K562 (cell line): Measurements from ENCODE around the gene IL15RA.

Source experiments
- CTCF ChIP-seq, 3 experiments: IDR thresholded peaks in 2 of 3; conservative IDR thresholded peaks in 1 of 3; 2 replicates each; pipeline ENCODE4 v1.5.1; 2011 to 2012; ENCODE audit warnings: low read length in 3 of 3, mild to moderate bottlenecking in 3 of 3, control low read depth in 2 of 3, improper control_type of control experiment in 1 of 3, inconsistent platforms in 1 of 3, low read depth in 1 of 3, mixed read lengths in 1 of 3, moderate library complexity in 1 of 3; ENCODE audit not compliant: insufficient read depth in 2 of 3
- ETV6 ChIP-seq, 3 experiments: fragments of 150-350 bp in 1 of 3; sonication (generic) in 1 of 3; formaldehyde crosslinking in 1 of 3; IDR thresholded peaks; 2 replicates each; pipeline versions ENCODE4 v1.6.1 to v1.8.0; 2014 to 2022; ENCODE audit warnings: borderline replicate concordance in 2 of 3, low read depth in 2 of 3, antibody characterized with exemption in 1 of 3, low read length in 1 of 3, mild to moderate bottlenecking in 1 of 3, missing genetic modification reagents in 1 of 3
- LEF1 ChIP-seq: fragments of 450-650 bp; IDR thresholded peaks from 2 replicates; pipeline ENCODE4 v1.6.1; 2016; ENCODE audit warnings: mild to moderate bottlenecking
- NFRKB ChIP-seq: fragments of 450-650 bp; IDR thresholded peaks from 2 replicates; pipeline ENCODE4 v1.6.1; 2016; ENCODE audit warnings: low read depth
- POLR2A ChIP-seq: fragments of 450-650 bp; conservative IDR thresholded peaks from 2 replicates; pipeline ENCODE4 v1.6.1; 2016
- RBM14 ChIP-seq: fragments of 200-400 bp; formaldehyde crosslinking; IDR thresholded peaks from 2 replicates; pipeline ENCODE4 v1.6.1; 2018; ENCODE audit warnings: low read depth, mild to moderate bottlenecking, low read length, moderate library complexity, borderline replicate concordance; ENCODE audit not compliant: insufficient read depth
- SNIP1 ChIP-seq: fragments of 450-650 bp; IDR thresholded peaks from 2 replicates; pipeline ENCODE4 v1.7.1; 2017; ENCODE audit warnings: low read depth, mild to moderate bottlenecking
- SP2 ChIP-seq: IDR thresholded peaks from 2 replicates; pipeline ENCODE4 v1.6.1; 2011; ENCODE audit warnings: mild to moderate bottlenecking, low read depth, low read length, moderate library complexity; ENCODE audit not compliant: poor library complexity, severe bottlenecking; ENCODE audit errors: extremely low read depth
- ZBTB43 ChIP-seq: sonication (generic); formaldehyde crosslinking; IDR thresholded peaks from 2 replicates; pipeline ENCODE4 v1.8.0; 2023; ENCODE audit warnings: mild to moderate bottlenecking, missing genetic modification reagents
- ZKSCAN8 ChIP-seq: fragments of 200-800 bp; sonication (Bioruptor generic); IDR thresholded peaks from 2 replicates; pipeline ENCODE4 v1.6.1; 2016; ENCODE audit warnings: missing genetic modification characterization, missing compliant biosample characterization
- ZNF277 ChIP-seq: fragments of 250-450 bp; sonication (Bioruptor Pico); IDR thresholded peaks from 2 replicates; pipeline ENCODE4 v1.8.0; 2022; ENCODE audit warnings: inconsistent platforms, mild to moderate bottlenecking, moderate library complexity, borderline replicate concordance
- TF ChIP-seq, protein P1 (sequence below), 2 experiments: fragments of 450-650 bp; IDR thresholded peaks; 2 replicates each; pipeline ENCODE4 v1.6.1; 2016; ENCODE audit warnings: mild to moderate bottlenecking in 2 of 2, borderline replicate concordance in 1 of 2, low read depth in 1 of 2, moderate library complexity in 1 of 2

GRCh38 chr10:6023661-6024333 lies 46.5 kb upstream of the IL15RA start:
- TF ChIP-seq ETV6 (IDR thresholded peaks at IDR 0.05; ENCODE audit: borderline replicate concordance in 1 of 2, low read depth in 2 of 2, low read length in 1 of 2) (no peak), ETV6 (CRISPR knock-in tag; IDR thresholded peaks at IDR 0.05; ENCODE audit: borderline replicate concordance) (no peak), SP2 (no peak), LEF1 (no peak), CTCF (IDR thresholded peaks at IDR 0.05 in 2 of 3, conservative IDR thresholded peaks at IDR 0.05 in 1 of 3; ENCODE audit: insufficient read depth in 2 of 3, low read depth in 1 of 3, low read length in 3 of 3) (no peak), RBM14 (no peak), ZKSCAN8 (CRISPR knock-in tag) (no peak), POLR2A (no peak), SNIP1 (no peak), NFRKB (no peak), ZBTB43 (CRISPR knock-in tag) (no peak), ZNF277 (no peak)
- TF ChIP-seq, protein P1, sequence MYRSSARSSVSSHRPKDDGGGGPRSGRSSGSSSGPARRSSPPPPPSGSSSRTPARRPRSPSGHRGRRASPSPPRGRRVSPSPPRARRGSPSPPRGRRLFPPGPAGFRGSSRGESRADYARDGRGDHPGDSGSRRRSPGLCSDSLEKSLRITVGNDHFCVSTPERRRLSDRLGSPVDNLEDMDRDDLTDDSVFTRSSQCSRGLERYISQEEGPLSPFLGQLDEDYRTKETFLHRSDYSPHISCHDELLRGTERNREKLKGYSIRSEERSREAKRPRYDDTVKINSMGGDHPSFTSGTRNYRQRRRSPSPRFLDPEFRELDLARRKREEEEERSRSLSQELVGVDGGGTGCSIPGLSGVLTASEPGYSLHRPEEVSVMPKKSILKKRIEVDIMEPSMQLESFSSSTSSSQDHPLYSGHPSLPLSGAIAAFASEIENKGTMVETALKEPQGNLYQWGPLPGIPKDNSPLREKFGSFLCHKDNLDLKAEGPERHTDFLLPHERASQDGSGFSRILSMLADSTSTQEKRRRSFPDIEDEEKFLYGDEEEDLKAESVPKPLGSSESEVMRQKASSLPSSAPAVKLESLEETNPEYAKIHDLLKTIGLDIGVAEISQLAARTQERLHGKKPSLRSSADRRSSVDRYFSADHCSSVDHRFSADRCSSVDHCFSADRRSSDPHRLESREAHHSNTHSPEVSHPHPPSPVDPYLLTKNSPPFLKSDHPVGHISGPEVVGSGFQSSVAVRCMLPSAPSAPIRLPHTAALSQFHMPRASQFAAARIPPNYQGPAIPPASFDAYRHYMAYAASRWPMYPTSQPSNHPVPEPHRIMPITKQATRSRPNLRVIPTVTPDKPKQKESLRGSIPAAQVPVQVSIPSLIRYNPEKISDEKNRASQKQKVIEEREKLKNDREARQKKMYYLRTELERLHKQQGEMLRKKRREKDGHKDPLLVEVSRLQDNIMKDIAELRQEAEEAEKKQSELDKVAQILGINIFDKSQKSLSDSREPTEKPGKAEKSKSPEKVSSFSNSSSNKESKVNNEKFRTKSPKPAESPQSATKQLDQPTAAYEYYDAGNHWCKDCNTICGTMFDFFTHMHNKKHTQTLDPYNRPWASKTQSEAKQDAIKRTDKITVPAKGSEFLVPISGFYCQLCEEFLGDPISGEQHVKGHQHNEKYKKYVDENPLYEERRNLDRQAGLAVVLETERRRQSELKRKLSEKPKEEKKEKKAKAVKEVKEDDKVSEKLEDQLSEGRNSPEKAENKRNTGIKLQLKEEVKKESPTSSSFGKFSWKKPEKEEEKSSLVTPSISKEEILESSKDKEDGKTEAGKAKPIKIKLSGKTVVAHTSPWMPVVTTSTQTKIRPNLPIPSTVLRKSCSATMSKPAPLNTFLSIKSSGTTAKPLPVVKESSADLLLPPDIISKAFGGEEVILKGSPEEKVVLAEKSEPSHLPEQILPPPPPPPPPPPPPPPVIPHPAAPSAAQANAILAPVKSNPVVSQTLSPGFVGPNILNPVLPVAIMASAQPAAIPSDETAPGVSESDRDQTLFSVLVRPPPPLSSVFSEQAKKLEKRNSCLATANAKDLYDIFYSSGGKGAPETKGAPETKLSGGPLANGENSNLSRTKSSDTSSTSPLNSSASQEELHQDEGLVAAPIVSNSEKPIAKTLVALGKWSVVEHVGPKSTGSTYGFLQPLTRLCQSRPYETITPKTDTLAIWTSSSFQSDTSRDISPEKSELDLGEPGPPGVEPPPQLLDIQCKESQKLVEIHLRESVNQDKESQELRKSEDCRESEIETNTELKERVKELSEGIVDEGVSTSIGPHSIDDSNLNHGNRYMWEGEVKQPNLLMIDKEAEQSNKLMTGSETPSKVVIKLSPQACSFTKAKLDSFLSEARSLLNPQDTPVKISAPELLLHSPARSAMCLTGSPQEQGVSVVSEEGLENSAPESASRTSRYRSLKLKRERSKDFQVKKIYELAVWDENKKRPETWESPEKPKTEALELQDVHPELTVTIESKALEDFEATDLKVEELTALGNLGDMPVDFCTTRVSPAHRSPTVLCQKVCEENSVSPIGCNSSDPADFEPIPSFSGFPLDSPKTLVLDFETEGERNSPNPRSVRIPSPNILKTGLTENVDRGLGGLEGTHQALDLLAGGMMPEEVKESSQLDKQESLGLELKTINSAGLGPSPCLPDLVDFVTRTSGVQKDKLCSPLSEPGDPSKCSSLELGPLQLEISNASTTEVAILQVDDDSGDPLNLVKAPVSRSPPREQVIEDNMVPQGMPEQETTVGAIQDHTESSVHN (IDR thresholded peaks at IDR 0.05; ENCODE audit: borderline replicate concordance in 1 of 2, low read depth in 1 of 2) = no peak
